Mucosa of descending colon (tissue), 3 donors: ENCODE measurements around the gene TMEM203. TPM values are rescaled to one million over a fixed set of nuclear protein-coding genes. Genes with fewer than 3 reads are reported as not detected.

Source experiments
- ATAC-seq: fragments of 200-7000 bp; cut with Tn5 transposase; one replicate; pipeline ENCODE4 v1.9.1; 2020; ENCODE audit warnings: mild to moderate bottlenecking, moderate library complexity
- DNase-seq, 3 donors: peaks; one replicate each; pipeline ENCODE4 v3.0.0-alpha.2; 2020
- H3K36me3 ChIP-seq: fragments of 200-600 bp; one replicate; pipeline ENCODE4 v1.8.0; 2021; ENCODE audit warnings: low read depth, mild to moderate bottlenecking
- H3K4me1 ChIP-seq: fragments of 200-600 bp; one replicate; pipeline ENCODE4 v1.8.0; 2021; ENCODE audit warnings: low read depth, mild to moderate bottlenecking
- H3K4me3 ChIP-seq: fragments of 200-600 bp; one replicate; pipeline ENCODE4 v1.8.0; 2021; ENCODE audit warnings: mild to moderate bottlenecking
- H3K9me3 ChIP-seq: fragments of 200-600 bp; one replicate; pipeline ENCODE4 v1.8.0; 2021; ENCODE audit warnings: mild to moderate bottlenecking
- intact Hi-C, 2 donors: fragments of 100-400 bp; cut with DNase I in 1 of 2; cut with micrococcal nuclease in 1 of 2; formaldehyde crosslinking; loops; one replicate each; pipeline versions ENCODE4 v1.11.0 to v1.11.1; 2022; cut with DNase I, micrococcal nuclease
- microRNA-seq: library from miRNA; unstranded; fragments of <30 nt; microRNA quantifications from one replicate; pipeline ENCODE4, GENCODE V29; 2019
- total RNA-seq, 3 donors: library from RNA; stranded (reverse); fragmentation: NEBNext Ultra II Directional in 2 of 3; extraction: Animal tissue kit (Norgen Biotek cat#: 25700) in 2 of 3; gene quantifications; one replicate each; pipeline versions ENCODE4 v1.2.1 to v1.2.4, GENCODE V29; 2021 to 2023
- TF ChIP-seq, protein P1 (sequence below): fragments of 200-600 bp; IDR thresholded peaks from one replicate; pipeline ENCODE4 v1.8.0; 2022; ENCODE audit warnings: antibody characterized with exemption, mild to moderate bottlenecking
- donor health status: DM: no; HTN: no; CAD: no; lungs with moderate emphysema.
- donor health status: DM: no; HTN: no; CAD: no.
- donor health status: DM: no; HTN: yes; CAD: no.

Gene TMEM203
- total RNA-seq, 3 donors from 2014 or later, result 30.6 to 40.4 (median 40.0) TPM

- H3K4me3 ChIP-seq, result no peak overlapping the region
- intact Hi-C loops, result no loop called here
- H3K9me3 ChIP-seq, result no peaks in the 10 kb centered on the region
- TF ChIP-seq, protein P1, sequence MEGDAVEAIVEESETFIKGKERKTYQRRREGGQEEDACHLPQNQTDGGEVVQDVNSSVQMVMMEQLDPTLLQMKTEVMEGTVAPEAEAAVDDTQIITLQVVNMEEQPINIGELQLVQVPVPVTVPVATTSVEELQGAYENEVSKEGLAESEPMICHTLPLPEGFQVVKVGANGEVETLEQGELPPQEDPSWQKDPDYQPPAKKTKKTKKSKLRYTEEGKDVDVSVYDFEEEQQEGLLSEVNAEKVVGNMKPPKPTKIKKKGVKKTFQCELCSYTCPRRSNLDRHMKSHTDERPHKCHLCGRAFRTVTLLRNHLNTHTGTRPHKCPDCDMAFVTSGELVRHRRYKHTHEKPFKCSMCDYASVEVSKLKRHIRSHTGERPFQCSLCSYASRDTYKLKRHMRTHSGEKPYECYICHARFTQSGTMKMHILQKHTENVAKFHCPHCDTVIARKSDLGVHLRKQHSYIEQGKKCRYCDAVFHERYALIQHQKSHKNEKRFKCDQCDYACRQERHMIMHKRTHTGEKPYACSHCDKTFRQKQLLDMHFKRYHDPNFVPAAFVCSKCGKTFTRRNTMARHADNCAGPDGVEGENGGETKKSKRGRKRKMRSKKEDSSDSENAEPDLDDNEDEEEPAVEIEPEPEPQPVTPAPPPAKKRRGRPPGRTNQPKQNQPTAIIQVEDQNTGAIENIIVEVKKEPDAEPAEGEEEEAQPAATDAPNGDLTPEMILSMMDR, result no peak
- no peak for ATAC-seq
- no peaks in the 10 kb centered on the region for H3K36me3 ChIP-seq
- peaks cover 8% of the 10 kb centered on the region for H3K4me1 ChIP-seq
- DNase-seq, result no peak
Observed at GRCh38 chr9:137157618-137158415, 47.6 kb downstream of the TMEM203 start.

GRCh38 chr9:137156567-137157375 is 48.7 kb downstream of the TMEM203 start:
- ATAC-seq (peak; percentile 81), DNase-seq (peak in 1 of 3 donors; percentile 62)
- no peaks in the 10 kb centered on the region for H3K36me3 ChIP-seq
- H3K4me3 ChIP-seq, result no peak overlapping the region
- H3K9me3 ChIP-seq, result no peaks in the 10 kb centered on the region
- intact Hi-C loops, result no loop called here
- peaks cover 3% of the 10 kb centered on the region for H3K4me1 ChIP-seq
- TF ChIP-seq, protein P1, result no peak

Small RNA genes within 50 kb of the gene (microRNA-seq; reads per million reads assigned to microRNA genes)
- gene MIR3621, result not detected

Other genes with a start within 250 kb of the TMEM203 start
- 10 to 100 TPM in 2 of 3 donors, 1 to 10 TPM in 1; 2.5 to 45.4 (median 16.1) TPM for gene PTGDS, start 228.1 kb downstream of the TMEM203 start, total RNA-seq
- gene LCNL1, start 222.7 kb downstream of the TMEM203 start, total RNA-seq, result under 1 TPM in 2 of 3 donors, not detected in 1; 0.17 to 0.76 TPM
- gene PAXX, start 213.2 kb downstream of the TMEM203 start, total RNA-seq, result 10 to 100 TPM; 32.0 to 39.9 (median 34.1) TPM
- gene CLIC3, start 209.1 kb downstream of the TMEM203 start, total RNA-seq, result 1 to 10 TPM in 1 of 3 donors, under 1 TPM in 2; 0.82 to 1.9 (median 0.99) TPM
- 10 to 100 TPM; 20.1 to 77.2 (median 48.0) TPM for gene ABCA2, start 177.4 kb downstream of the TMEM203 start, total RNA-seq
- under 1 TPM in 2 of 3 donors, not detected in 1; 0.14 to 0.27 TPM for gene FUT7, start 173.6 kb downstream of the TMEM203 start, total RNA-seq
- 100 to 1,000 TPM in 1 of 3 donors, 10 to 100 TPM in 2; 78.6 to 177 (median 83.0) TPM for gene NPDC1, start 159.5 kb downstream of the TMEM203 start, total RNA-seq
- 10 to 100 TPM in 2 of 3 donors, 1 to 10 TPM in 1; 7.7 to 26.8 (median 10.7) TPM for gene ENTPD2, start 151.6 kb downstream of the TMEM203 start, total RNA-seq
- gene SAPCD2, start 135.1 kb downstream of the TMEM203 start, total RNA-seq, result 10 to 100 TPM in 1 of 3 donors, 1 to 10 TPM in 2; 2.7 to 11.2 (median 6.0) TPM
- 10 to 100 TPM; 10.5 to 13.6 (median 12.8) TPM for gene UAP1L1, start 128.1 kb downstream of the TMEM203 start, total RNA-seq
- gene MAN1B1, start 118.7 kb downstream of the TMEM203 start, total RNA-seq, result 10 to 100 TPM; 36.1 to 55.4 (median 52.7) TPM
- 100 to 1,000 TPM in 1 of 3 donors, 10 to 100 TPM in 2; 47.0 to 114 (median 51.5) TPM for gene DPP7, start 90.9 kb downstream of the TMEM203 start, total RNA-seq
- 1 to 10 TPM in 1 of 3 donors, under 1 TPM in 1, not detected in 1; 0.36 to 2.6 TPM for gene GRIN1, start 66.5 kb downstream of the TMEM203 start, total RNA-seq
- gene LRRC26, start 35.6 kb downstream of the TMEM203 start, total RNA-seq, result 10 to 100 TPM; 18.7 to 63.0 (median 58.9) TPM
- 1 to 10 TPM in 1 of 3 donors, not detected in 2; 1.0 TPM for gene TMEM210, start 33.6 kb downstream of the TMEM203 start, total RNA-seq
- gene ANAPC2, start 17.1 kb downstream of the TMEM203 start, total RNA-seq, result 10 to 100 TPM; 60.8 to 65.9 (median 61.7) TPM
- gene SSNA1, start 17.0 kb downstream of the TMEM203 start, total RNA-seq, result 10 to 100 TPM; 56.7 to 71.1 (median 64.0) TPM
- 100 to 1,000 TPM in 2 of 3 donors, 10 to 100 TPM in 1; 73.8 to 170 (median 122) TPM for gene TPRN, start 4.9 kb downstream of the TMEM203 start, total RNA-seq
- gene NDOR1, start 52 bp upstream of the TMEM203 start, total RNA-seq, result 10 to 100 TPM; 15.9 to 19.7 (median 19.0) TPM
- 1 to 10 TPM; 5.3 to 7.1 (median 5.8) TPM for gene RNF208, start 16.6 kb upstream of the TMEM203 start, total RNA-seq
- gene CYSRT1, start 19.5 kb upstream of the TMEM203 start, total RNA-seq, result not detected
- gene RNF224, start 21.9 kb upstream of the TMEM203 start, total RNA-seq, result not detected
- not detected for gene SLC34A3, start 25.3 kb upstream of the TMEM203 start, total RNA-seq
- 100 to 1,000 TPM; 286 to 379 (median 332) TPM for gene TUBB4B, start 35.6 kb upstream of the TMEM203 start, total RNA-seq
- gene STPG3, start 45.6 kb upstream of the TMEM203 start, total RNA-seq, result not detected
- gene NELFB, start 49.7 kb upstream of the TMEM203 start, total RNA-seq, result 10 to 100 TPM; 52.9 to 66.2 (median 60.5) TPM
- 10 to 100 TPM; 23.3 to 48.6 (median 45.3) TPM for gene TOR4A, start 72.1 kb upstream of the TMEM203 start, total RNA-seq
- gene NRARP, start 96.6 kb upstream of the TMEM203 start, total RNA-seq, result 100 to 1,000 TPM in 2 of 3 donors, 10 to 100 TPM in 1; 61.4 to 171 (median 146) TPM
- gene EXD3, start 217.5 kb upstream of the TMEM203 start, total RNA-seq, result 10 to 100 TPM; 39.4 to 56.7 (median 40.1) TPM
- gene NOXA1, start 217.7 kb upstream of the TMEM203 start, total RNA-seq, result 10 to 100 TPM; 18.0 to 41.5 (median 27.2) TPM
- 100 to 1,000 TPM in 1 of 3 donors, 10 to 100 TPM in 2; 36.7 to 127 (median 74.8) TPM for gene ENTPD8, start 235.7 kb upstream of the TMEM203 start, total RNA-seq